NCI-H69 (cell line): ENCODE results near the gene LCN10.
"Not testable (repeated sequence)": the region's sequence is repeated elsewhere in the genome, so short reads cannot be mapped to it uniquely, and the experiment has no call there.

Experiments used
- DNase-seq: peaks from one replicate; lab custom pipeline; 2025; lab: John Stamatoyannopoulos, UW

Gene LCN10

GRCh38 chr9:136771907-136772415 is 29.2 kb upstream of the LCN10 start:
- no peak for DNase-seq

- peak; percentile 50 for DNase-seq
These were observed 27.0 kb upstream of the LCN10 start for GRCh38 chr9:136769710-136770191.

GRCh38 chr9:136766410-136767120 is 23.8 kb upstream of the LCN10 start:
- DNase-seq = peak; percentile 83

- not testable (repeated sequence) for DNase-seq
These were observed 23.1 kb upstream of the LCN10 start for GRCh38 chr9:136765745-136766409.

GRCh38 chr9:136765041-136765440 is 22.3 kb upstream of the LCN10 start:
- DNase-seq = no peak

- peak; percentile 95 for DNase-seq
These were observed 21.7 kb upstream of the LCN10 start, which contains the start of gene LCN15 for GRCh38 chr9:136764301-136764891. Gene LCN15 (minus strand): TSS chr9:136764518. CDS start chr9:136764488, 30 bp downstream.

GRCh38 chr9:136763649-136764035 is 20.9 kb upstream of the LCN10 start:
- no peak for DNase-seq

GRCh38 chr9:136762915-136763648 is 20.3 kb upstream of the LCN10 start:
- DNase-seq = peak; percentile 86

- no peak for DNase-seq
These were observed 19.5 kb upstream of the LCN10 start for GRCh38 chr9:136762221-136762691.

- DNase-seq = no peak
These were observed 18.8 kb upstream of the LCN10 start for GRCh38 chr9:136761545-136761981.

GRCh38 chr9:136760834-136761544 is 18.2 kb upstream of the LCN10 start:
- peak; percentile 75 for DNase-seq

GRCh38 chr9:136760424-136760823 is 17.7 kb upstream of the LCN10 start:
- DNase-seq = no peak

GRCh38 chr9:136759436-136760325 is 16.9 kb upstream of the LCN10 start:
- no peak for DNase-seq

- DNase-seq = no peak
These were observed 16.3 kb upstream of the LCN10 start for GRCh38 chr9:136759001-136759400.

GRCh38 chr9:136757751-136758140 is 15.0 kb upstream of the LCN10 start:
- no peak for DNase-seq

- no peak for DNase-seq
These were observed 14.6 kb upstream of the LCN10 start for GRCh38 chr9:136757328-136757727.

- no peak for DNase-seq
These were observed 14.1 kb upstream of the LCN10 start for GRCh38 chr9:136756836-136757235.

- no peak for DNase-seq
These were observed 13.3 kb upstream of the LCN10 start for GRCh38 chr9:136756134-136756438.

- not testable (repeated sequence) for DNase-seq
These were observed 12.8 kb upstream of the LCN10 start for GRCh38 chr9:136755302-136756133.
